ENCODE results near the gene MMAB.

The MMAB gene

GRCh38 chr12:109581856-109582255, 8.6 kb upstream of the MMAB start:
- DNase-seq, result no peak

- no peak for DNase-seq
Observed at GRCh38 chr12:109581334-109581691, 8.0 kb upstream of the MMAB start.

GRCh38 chr12:109580684-109581333, 7.5 kb upstream of the MMAB start:
- DNase-seq, result no peak

- DNase-seq, result no peak
Observed at GRCh38 chr12:109580272-109580671, 7.0 kb upstream of the MMAB start.

GRCh38 chr12:109579639-109580038, 6.3 kb upstream of the MMAB start:
- no peak for DNase-seq

- DNase-seq, result no peak
Observed at GRCh38 chr12:109578330-109578927, 5.1 kb upstream of the MMAB start.

GRCh38 chr12:109577311-109577710, 4.0 kb upstream of the MMAB start:
- no peak for DNase-seq

GRCh38 chr12:109575683-109576082, 2.4 kb upstream of the MMAB start:
- DNase-seq, result no peak

- DNase-seq, result no peak
Observed at GRCh38 chr12:109573914-109574244, 575 bp upstream of the MMAB start.

GRCh38 chr12:109572506-109572845, 828 bp downstream of the MMAB start:
- no peak for DNase-seq

- no peak for DNase-seq
Observed at GRCh38 chr12:109571773-109572505, 1.4 kb downstream of the MMAB start.

GRCh38 chr12:109568486-109568885, 4.8 kb downstream of the MMAB start:
- DNase-seq, result no peak

- no peak for DNase-seq
Observed at GRCh38 chr12:109567967-109568366, 5.3 kb downstream of the MMAB start.

- DNase-seq, result no peak
Observed at GRCh38 chr12:109567296-109567695, 6.0 kb downstream of the MMAB start.

- no peak for DNase-seq
Observed at GRCh38 chr12:109566424-109566823, 6.9 kb downstream of the MMAB start.

- no peak for DNase-seq
Observed at GRCh38 chr12:109563291-109564284, 9.7 kb downstream of the MMAB start.

- DNase-seq, result no peak
Observed at GRCh38 chr12:109562871-109563270, 10.4 kb downstream of the MMAB start.

GRCh38 chr12:109561711-109562030, 11.6 kb downstream of the MMAB start:
- no peak for DNase-seq

GRCh38 chr12:109560867-109561710, 12.2 kb downstream of the MMAB start:
- DNase-seq, result no peak

GRCh38 chr12:109559601-109560000, 13.7 kb downstream of the MMAB start:
- DNase-seq, result no peak

- no peak for DNase-seq
Observed at GRCh38 chr12:109559200-109559505, 14.2 kb downstream of the MMAB start.

- DNase-seq, result no peak
Observed at GRCh38 chr12:109558374-109559199, 14.7 kb downstream of the MMAB start.

Measured in activated CD4-positive, alpha-beta T cell treated with anti-CD3 and anti-CD28 coated beads, Interleukin-2, amount 50 U/mL, for 48 hours (primary cell).